GM21526 (cell line): ENCODE results near the gene EDEM1.

Experiments used
- ATAC-seq: cut with Tn5 transposase; IDR thresholded peaks from one replicate; pipeline ENCODE4 v1.9.1; 2021; ENCODE audit warnings: moderate library complexity; ENCODE audit not compliant: unreplicated experiment, low FRiP score

Gene EDEM1

GRCh38 chr3:5264093-5264600 lies 76.6 kb downstream of the EDEM1 start:
- no peak for ATAC-seq

DNA sequence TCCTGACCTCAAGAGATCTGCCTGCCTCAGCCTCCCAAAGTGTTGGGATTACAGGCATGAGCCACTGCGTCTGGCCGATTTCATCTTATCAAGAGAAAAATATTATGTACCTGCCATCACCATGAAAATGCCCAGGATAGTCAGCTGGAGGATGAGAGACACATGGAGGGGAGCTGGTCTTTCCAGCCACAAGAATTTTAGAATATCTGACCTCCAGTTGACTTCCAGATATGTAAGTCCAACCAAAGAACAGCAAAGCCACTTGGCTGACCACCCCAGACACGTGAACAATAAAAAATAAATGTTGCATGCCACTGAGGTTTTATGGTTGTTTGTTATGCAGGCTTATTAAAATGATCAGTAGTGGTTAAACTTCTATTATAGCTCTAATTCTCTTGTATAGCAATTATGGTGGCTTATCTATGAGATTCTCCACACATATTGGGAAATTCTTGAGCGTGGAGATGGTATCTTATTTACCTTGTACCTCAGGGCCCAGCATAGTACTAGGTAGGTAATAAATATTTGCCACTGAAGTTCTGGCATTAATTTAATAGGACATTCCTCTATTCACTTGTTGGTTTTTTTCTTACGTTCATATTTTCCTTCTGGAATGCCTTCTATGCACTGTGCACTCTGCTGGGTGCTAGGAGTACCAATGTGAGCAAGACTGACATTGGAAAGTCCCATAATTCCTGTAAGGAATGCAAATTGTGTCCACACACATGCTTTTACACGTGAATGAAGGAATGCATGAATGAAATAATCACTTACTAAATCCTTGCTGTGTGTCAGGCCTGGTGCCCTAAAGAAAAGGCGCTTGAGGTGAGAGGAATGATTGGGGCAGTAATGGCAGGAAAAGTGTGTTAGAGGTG lies 77.6 kb downstream of the EDEM1 start:
- ATAC-seq, result no peak

- ATAC-seq, result no peak
Measured at GRCh38 chr3:5267252-5267651, 79.7 kb downstream of the EDEM1 start.

- ATAC-seq, result no peak
Measured at GRCh38 chr3:5267889-5268288, 80.4 kb downstream of the EDEM1 start.
